Raji (cell line): ENCODE results near the gene ARL14EPL.

Experiments
- POLR2A ChIP-seq: IDR thresholded peaks from 2 replicates; pipeline ENCODE4 v1.6.1; 2011; ENCODE audit warnings: low read depth, low read length, control low read depth; ENCODE audit not compliant: insufficient read depth

The ARL14EPL gene

DNA sequence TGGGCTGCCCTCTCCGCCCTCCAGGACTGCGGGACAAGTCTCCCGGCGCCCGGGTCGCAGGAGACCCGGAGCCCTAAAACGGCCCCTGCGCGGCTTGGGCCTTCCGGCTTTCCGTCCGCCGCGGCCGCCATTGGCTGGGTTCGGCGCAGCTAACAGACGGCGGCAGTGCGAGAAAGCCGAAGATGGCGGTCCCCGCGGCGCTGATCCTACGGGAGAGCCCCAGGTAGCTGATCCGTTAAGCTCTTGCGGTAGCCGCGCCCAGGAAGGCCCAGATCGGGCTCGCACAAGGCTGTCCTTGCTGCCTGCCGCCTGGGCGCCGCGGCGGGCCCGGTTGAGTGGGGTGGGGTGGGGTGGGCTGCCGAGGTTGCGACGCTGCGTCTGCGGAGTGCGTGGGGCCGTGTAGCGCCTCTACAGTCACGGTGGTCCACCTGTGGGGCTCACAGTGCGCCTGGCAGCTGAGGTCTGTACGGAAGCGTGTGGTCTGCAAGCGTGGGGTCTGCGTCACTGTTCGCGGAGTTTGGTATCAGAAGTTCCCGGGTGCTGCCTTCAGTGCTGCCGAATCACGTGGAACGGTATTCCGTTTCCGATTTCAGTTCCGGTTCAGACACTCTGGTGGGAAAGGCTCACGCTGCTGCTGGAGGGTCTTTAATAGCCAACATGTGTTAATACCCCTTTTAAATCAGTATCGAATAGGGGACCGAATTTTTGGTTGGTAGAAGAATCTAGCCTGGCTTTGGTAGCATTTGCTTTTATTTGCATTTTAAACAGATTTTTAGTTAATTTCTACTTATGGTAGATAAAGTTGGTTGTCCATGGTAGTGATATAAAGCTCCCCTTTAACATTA, 52.8 kb downstream of the ARL14EPL start, which contains the start of gene COMMD10:
Gene COMMD10, plus strand, starts transcription at position 155 of the 845 bp plus-strand sequence.
- peak; percentile 90 for TF ChIP-seq POLR2A

- TF ChIP-seq POLR2A: no peak
These were observed 55.8 kb downstream of the ARL14EPL start for GRCh38 chr5:116088062-116088461.

DNA sequence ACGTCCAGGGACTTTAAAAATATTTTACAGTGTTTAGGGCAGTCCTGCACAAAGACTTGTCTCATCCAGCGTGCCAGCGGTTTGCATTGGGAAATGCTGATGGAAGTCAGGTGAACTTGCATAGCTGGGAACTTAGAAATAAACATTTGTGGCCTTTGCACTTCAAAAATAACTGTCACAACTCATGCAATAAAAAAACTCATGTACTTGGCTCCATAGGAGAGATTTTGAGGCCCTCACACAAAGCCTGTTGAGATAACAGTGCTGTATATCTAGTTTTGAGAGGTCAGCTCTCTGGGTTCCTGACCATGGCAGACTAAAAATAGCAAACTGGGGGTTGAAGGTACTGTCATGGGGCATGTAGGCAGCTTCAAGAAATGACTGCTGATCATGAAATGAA, 58.0 kb downstream of the ARL14EPL start:
- TF ChIP-seq POLR2A: no peak

GRCh38 chr5:116091416-116091815, 59.1 kb downstream of the ARL14EPL start:
- TF ChIP-seq POLR2A: no peak

GRCh38 chr5:116097301-116097700, 65.0 kb downstream of the ARL14EPL start:
- no peak for TF ChIP-seq POLR2A

GRCh38 chr5:116098998-116099397, 66.7 kb downstream of the ARL14EPL start:
- TF ChIP-seq POLR2A: no peak
